ENCODE measurements around the gene MCAM.
A peak's percentile ranks its signal among the peaks of the same experiment; 100 is the strongest.

MCAM gene

DNA sequence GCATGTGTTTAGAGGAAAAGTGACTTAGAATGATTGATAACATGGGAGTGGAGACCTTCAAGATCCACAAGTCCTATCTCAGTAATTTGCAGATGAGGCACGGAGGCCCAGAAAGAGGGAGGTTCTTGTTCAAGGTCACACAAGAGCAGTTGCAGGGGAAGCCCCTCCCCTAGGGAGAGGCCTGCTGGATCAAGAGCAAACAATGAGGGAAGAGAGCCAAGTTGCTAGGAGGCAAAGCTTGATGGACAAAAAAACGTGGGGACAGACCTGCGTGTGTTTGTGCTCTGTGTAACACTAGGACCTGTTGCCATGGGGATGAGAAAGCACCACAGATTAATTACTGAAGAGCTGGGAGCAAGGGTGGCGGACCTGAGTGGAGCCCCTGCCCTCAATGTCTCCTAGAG, 35.9 kb upstream of the MCAM start:
- H3K36me3 Mint-ChIP-seq: no peaks in the 10 kb centered on the region
- no peaks in the 10 kb centered on the region for H3K9me3 Mint-ChIP-seq (ENCODE audit: low read depth)
- H3K4me3 Mint-ChIP-seq: no peak overlapping the region
- H3K27me3 Mint-ChIP-seq: peaks cover 25% of the 10 kb centered on the region
- no peak overlapping the region for H3K27ac Mint-ChIP-seq
- H3K4me1 Mint-ChIP-seq (ENCODE audit: low read depth): peaks cover 5% of the 10 kb centered on the region

DNA sequence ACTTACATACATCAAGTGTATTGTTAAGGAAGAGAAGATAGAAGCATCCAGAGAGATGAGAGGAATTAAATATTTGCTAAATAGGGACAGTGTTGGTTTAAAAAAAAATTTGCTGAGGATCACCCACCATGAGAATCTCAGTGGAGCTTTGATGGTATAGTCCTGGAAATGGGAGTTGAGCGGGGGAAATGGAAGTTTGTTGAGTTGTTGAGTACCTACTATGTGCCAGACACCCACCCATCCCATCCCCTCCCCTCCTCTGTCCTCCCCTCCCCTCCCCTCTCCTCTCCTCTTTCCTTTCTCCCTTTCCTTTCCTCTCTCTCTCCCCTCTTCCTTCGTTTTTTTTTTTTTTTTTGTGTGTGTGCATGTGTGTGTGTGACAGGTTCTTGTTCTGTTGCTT, 34.3 kb upstream of the MCAM start:
- Mint-ChIP-seq H3K36me3 (no peaks in the 10 kb centered on the region), H3K27ac (no peak overlapping the region), H3K9me3 (ENCODE audit: low read depth) (no peaks in the 10 kb centered on the region), H3K4me3 (no peak overlapping the region), H3K27me3 (peaks cover 26% of the 10 kb centered on the region), H3K4me1 (ENCODE audit: low read depth) (peaks cover 3% of the 10 kb centered on the region)

DNA sequence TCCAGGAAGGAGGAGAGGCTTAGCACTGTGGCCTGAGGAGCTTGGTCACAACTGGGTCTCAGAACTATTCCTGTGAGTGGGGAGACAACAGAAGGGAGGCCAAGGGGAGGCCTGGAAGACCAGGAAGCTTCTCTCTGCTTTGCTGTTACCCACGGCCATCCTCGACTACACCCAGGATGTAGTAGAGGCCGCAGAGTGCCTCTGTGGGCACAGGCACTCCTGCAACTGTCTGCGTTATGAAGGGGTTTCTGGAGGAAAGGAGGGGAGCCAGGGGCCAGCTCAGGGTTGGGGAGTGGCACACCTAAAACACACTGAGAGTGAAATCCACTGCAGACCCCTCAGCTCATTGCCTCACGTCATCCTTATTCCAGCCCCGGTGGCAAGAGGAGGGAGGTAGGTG, 33.4 kb upstream of the MCAM start:
- Mint-ChIP-seq H3K27ac (no peak overlapping the region), H3K27me3 (peaks cover 25% of the 10 kb centered on the region), H3K4me1 (ENCODE audit: low read depth) (no peaks in the 10 kb centered on the region), H3K9me3 (ENCODE audit: low read depth) (no peaks in the 10 kb centered on the region), H3K4me3 (no peak overlapping the region), H3K36me3 (no peaks in the 10 kb centered on the region)

DNA sequence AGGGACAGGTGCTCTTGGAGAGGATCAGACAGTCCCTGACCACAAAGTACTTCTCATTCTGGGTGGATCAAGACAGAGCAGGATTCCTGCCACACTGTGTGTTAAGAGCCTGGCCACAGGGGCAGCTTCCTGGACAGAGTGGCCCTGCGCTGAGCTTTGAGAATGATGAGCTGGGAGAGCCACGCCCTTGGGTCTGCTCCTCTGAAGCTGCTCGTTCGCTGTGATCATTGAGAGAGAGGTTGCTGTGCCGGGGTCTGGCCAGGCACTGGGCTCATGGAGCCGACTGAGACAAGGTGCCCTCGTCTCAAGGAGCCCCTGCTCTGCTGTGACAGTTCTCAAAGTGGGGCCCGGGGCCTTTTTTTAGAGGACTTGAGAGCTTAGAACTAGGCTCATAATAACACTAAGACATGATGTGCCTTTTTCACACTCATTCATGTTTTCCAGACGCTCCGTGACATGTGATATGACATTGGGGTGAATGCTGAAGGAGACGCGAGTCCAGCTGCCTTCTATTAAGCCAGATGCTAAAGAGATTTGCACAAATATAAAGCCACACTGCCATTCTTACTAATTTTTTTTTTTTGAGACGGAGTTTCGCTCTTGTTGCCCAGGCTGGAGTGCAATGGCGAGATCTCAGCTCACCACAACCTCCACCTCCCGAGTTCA, 31.1 kb upstream of the MCAM start:
- no peaks in the 10 kb centered on the region for H3K4me1 Mint-ChIP-seq (ENCODE audit: low read depth)

DNA sequence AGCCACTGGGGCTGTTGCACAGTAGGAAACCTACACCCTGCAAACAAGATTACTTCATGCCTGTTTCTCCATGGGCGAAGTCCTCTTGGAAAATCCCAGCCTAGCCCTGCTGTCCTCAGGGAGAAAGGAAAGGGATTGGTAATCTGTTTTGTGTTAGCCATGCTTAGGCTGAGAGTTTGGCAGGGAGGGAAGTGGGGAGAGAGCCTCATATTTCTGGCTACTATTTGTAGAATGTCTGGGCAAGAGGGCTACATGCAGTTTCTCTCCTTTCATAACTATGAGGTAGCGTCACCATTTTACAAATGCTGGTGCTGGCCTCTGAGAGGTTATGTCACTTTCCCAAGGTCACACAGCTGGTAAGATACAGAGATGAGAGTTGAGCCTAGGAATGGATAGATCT, 30.3 kb upstream of the MCAM start:
- Mint-ChIP-seq H3K27ac (no peak overlapping the region), H3K4me3 (no peak overlapping the region), H3K4me1 (ENCODE audit: low read depth) (no peaks in the 10 kb centered on the region), H3K27me3 (peaks cover 14% of the 10 kb centered on the region), H3K9me3 (ENCODE audit: low read depth) (no peaks in the 10 kb centered on the region), H3K36me3 (no peaks in the 10 kb centered on the region)

More for the DNA sequence above, 31.1 kb upstream of the MCAM start:
- H3K4me3 Mint-ChIP-seq: no peak overlapping the region
- no peak overlapping the region for H3K27ac Mint-ChIP-seq
- no peaks in the 10 kb centered on the region for H3K36me3 Mint-ChIP-seq
- peaks cover 19% of the 10 kb centered on the region for H3K27me3 Mint-ChIP-seq
- H3K9me3 Mint-ChIP-seq (ENCODE audit: low read depth): no peaks in the 10 kb centered on the region

DNA sequence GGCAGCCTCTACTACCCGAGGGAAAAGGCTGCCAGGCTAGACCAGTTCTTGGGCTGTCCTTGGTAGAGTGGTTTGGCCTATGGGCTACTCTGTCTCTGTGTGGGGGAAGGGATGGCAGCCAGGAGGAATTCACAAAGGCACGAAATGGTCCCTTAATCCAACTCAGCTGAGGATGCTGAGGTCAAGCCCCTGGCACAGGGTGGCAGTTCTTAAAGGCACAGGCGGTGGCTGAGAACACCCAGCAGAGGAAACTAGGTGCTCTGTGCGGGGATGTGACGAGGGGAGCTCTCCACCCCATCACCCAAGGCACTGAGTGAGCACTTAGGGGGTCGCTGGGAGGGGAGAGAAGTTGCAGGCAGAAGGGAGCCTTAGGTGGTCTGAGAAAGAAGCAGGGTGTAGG, 29.7 kb upstream of the MCAM start, which contains the start of gene MFRP:
Gene MFRP, minus strand, starts transcription at position 101 of the 400 bp plus-strand sequence. CDS start 192 bp downstream, outside the sequence.
- Mint-ChIP-seq H3K36me3 (no peaks in the 10 kb centered on the region), H3K4me1 (ENCODE audit: low read depth) (no peaks in the 10 kb centered on the region), H3K9me3 (ENCODE audit: low read depth) (no peaks in the 10 kb centered on the region), H3K27ac (no peak within 1 kb of the TSS), H3K27me3 (peaks cover 11% of the 10 kb centered on the region), H3K4me3 (no peak within 1 kb of the TSS)

DNA sequence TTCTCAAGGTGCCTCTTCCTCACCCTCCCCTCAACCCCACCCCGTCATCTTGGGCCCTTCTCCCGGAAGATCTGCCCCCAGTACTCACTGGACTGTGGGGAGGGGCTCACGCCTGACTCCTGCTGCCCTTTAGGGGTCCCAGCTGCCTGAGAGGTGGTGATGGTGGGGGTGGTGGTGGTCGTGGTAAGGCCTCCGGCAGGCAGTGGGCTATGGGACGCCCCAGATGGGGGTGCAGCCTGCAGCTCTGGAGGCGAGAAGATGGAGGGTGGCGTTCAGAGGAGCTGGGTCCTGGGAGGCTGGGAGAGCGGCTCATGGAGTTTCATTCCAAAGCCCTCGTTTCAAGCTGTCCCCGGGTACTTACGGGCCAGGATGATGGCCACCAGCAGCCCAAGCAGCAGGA, 28.8 kb upstream of the MCAM start:
- Mint-ChIP-seq H3K36me3 (no peaks in the 10 kb centered on the region), H3K9me3 (ENCODE audit: low read depth) (no peaks in the 10 kb centered on the region), H3K27me3 (peaks cover 16% of the 10 kb centered on the region), H3K4me1 (ENCODE audit: low read depth) (peaks cover 6% of the 10 kb centered on the region), H3K4me3 (no peak overlapping the region), H3K27ac (no peak overlapping the region)

DNA sequence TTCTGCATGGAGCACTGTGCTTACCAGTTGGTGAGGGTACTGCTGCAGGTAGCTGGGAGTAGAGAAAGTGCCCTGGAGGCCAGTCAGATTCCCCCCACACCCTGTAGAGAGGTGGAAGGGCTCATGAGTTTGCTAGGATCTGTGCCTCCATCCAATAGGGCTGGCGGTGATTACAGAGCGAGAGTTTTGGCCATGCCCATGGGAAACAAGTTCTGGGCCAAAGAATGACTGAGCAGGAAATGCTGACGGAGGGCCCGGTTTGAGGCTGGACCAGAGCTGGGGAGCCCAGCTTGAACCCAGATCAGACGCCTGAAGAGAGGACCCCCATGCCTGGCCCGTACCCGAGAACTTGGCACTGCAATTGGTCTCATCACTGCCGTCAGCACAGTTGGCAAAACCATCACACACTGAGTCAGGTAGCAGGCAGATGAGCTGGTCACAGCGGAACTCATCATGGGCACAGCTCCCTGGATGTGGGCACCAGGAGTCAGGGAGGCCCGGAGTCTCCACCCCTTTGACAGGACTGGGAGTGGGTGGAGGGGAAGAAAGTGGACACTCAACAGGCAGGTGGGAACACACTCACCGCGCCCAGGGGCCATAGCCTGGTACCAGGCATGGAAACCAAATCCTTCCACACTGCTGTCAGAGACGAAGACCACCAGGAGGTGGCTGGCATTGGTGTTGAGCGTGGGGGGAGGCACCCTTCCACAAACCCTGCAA, 27.5 kb upstream of the MCAM start:
- Mint-ChIP-seq H3K27me3 (peaks cover 16% of the 10 kb centered on the region), H3K4me1 (ENCODE audit: low read depth) (peaks cover 6% of the 10 kb centered on the region), H3K4me3 (no peak overlapping the region), H3K36me3 (no peaks in the 10 kb centered on the region), H3K9me3 (ENCODE audit: low read depth) (no peaks in the 10 kb centered on the region), H3K27ac (no peak overlapping the region)

DNA sequence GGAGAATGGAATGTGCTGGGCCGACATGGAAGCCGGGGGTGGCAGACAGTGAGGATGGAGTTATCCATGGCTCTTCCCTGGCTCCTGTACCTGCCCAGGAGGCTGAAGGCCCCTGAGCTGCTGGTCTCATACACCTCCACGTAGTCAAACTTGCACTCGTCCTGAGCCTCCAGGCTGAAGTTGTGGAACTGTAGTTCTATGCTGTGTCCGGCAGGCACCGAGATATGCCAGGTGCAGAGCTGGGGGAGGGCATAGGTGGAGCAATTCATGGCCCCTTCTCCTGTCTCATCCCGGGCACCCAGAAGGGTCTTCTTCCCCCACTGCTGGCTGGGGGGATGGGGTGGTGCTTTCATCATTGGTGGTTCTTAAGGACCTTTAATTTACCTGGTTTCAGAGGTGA, 26.8 kb upstream of the MCAM start:
- Mint-ChIP-seq H3K27ac (no peak overlapping the region), H3K36me3 (no peaks in the 10 kb centered on the region), H3K4me1 (ENCODE audit: low read depth) (peaks cover 9% of the 10 kb centered on the region), H3K9me3 (ENCODE audit: low read depth) (no peaks in the 10 kb centered on the region), H3K27me3 (peaks cover 19% of the 10 kb centered on the region), H3K4me3 (no peak overlapping the region)

DNA sequence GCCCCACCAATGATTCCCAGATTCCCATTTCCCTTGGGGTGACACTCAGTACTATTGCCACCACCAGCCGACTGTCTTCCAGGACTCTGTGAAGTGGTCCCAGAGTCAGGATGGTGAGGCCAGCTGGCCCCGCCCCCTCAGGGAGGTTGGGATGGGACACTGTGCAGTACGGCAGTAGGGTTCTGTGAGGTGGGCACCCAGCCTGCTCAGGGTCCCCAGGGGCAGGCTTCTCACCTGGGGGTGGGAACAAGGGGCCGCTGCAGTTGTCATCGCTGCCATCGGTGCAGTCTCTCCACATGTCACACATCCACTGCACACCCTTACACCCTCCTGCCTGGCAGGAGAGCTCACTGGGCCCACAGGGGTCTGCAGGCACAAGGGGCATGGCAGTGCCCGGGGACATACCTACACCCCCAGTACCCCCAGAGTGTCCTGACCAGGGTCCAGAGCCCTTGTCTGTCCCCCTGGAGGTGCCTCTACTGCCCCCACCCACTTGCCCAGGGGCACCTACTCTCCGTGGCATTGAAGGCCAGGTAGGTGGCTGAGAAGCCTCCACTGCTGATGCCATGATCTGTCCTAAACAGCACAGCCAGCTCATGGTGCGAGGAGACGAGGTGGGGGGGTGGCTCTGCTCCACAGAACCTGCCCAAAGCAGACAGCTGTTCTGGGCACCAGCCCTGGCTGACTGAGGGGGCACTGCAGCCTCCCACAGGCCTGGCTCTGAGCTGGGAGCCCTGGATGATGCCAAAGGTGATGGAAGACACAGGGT, 25.6 kb upstream of the MCAM start:
- H3K36me3 Mint-ChIP-seq: no peaks in the 10 kb centered on the region
- no peak overlapping the region for H3K4me3 Mint-ChIP-seq
- no peak overlapping the region for H3K27ac Mint-ChIP-seq
- H3K27me3 Mint-ChIP-seq: peaks cover 20% of the 10 kb centered on the region
- peaks cover 15% of the 10 kb centered on the region for H3K4me1 Mint-ChIP-seq (ENCODE audit: low read depth)
- no peaks in the 10 kb centered on the region for H3K9me3 Mint-ChIP-seq (ENCODE audit: low read depth)

DNA sequence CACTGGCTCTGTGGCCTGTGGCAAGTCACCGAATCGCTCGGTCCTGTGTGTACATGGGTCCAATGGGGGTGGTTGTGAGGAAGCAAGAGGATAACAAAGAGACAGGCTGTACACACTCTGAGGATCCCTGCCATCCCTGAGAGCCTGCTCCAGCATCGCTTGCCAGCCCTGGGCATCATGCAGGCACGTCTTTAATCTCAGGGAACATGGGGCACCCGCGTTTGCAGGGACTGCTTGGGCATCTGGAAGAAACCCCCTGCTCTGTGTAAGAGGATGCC, 25.0 kb upstream of the MCAM start:
- Mint-ChIP-seq H3K9me3 (ENCODE audit: low read depth) (no peaks in the 10 kb centered on the region), H3K36me3 (no peaks in the 10 kb centered on the region), H3K27ac (no peak overlapping the region), H3K4me3 (no peak overlapping the region), H3K27me3 (peaks cover 18% of the 10 kb centered on the region), H3K4me1 (ENCODE audit: low read depth) (peaks cover 15% of the 10 kb centered on the region)

DNA sequence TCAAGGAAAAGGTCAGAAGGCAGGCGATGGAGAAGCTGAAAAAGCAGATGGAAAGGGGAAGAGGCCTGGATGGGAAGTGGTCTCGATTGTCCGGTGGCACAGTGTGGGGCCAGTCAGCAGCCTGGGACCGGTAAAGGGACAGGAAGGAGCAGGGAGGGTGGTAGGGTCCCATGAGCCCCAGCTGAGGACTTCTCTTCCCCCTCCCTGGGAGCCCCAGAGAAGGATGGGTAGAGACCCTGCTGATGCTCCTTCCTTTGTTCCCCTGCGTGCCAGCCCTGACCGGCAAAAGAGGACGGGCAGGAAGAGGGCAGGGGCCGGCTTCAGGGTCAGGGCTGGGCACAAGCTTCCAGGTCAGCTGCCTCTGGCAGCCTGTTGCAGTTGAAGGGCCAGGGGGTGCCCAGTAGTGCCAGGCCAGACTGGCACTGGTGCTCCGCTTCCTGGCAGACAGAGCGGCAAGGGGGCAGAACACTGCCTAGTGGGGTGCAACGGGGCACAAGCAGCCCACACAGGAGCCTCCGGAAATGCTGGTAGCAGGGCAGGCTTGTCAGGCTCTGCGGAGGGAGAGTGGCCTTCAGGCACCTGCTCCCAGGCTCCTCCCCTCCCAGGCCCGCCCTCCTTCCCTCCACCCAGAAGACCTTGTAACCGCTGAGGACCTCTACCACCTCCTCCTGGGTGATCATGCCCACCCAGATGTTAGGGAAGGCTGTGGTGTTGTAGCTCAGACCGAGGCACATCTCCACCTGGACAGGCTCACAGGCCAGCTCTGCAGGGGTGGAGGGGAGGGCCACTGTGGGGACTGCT, 24.5 kb upstream of the MCAM start:
- no peak overlapping the region for H3K27ac Mint-ChIP-seq
- H3K4me1 Mint-ChIP-seq (ENCODE audit: low read depth): peaks cover 18% of the 10 kb centered on the region
- peaks cover 18% of the 10 kb centered on the region for H3K27me3 Mint-ChIP-seq
- no peaks in the 10 kb centered on the region for H3K36me3 Mint-ChIP-seq
- no peaks in the 10 kb centered on the region for H3K9me3 Mint-ChIP-seq (ENCODE audit: low read depth)
- peak overlapping the region; percentile 51 for H3K4me3 Mint-ChIP-seq

DNA sequence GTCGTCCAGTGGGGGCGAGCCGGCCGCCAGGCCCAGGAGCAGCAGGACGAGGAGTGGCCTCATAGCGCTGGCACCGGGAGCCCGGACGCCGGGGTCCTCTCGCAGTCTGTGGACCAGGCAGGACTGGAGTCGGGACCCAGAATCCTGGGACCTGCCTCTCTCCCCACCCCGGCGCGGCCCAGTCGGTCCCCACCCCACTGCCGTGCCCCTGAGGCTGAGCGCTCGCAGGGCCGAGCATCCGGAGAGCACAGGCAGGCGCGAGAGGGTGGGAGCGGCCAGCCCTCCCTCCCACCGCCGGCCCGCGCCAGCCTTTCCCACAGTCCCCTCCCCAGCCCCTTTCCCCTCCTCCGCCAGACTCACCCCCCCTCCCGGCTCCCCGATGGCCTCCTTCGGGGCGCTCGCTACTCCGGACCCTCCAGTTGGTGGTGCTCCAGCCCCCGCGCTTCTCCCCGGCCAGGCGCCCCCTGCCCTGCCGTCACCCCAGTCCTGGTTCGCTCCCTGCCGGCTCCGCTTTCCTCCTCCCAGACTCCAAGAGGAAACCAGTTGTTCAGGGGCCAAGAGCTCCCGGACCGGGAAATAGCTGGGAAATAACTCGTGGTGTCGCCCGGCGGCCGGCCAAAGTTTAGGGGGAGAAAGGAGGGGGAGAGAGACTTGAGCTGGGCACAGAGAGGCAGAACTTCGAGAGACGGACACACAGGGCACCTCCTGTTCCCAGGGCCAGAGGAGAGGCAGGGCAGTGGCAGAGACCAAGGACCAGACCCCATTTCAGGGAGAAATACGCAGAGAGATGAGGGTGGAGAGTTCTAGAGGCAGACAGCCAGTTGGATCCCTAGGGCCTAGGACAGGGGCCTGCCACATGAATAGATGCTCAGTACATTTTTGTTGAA, 23.6 kb upstream of the MCAM start, which contains the start of gene C1QTNF5:
Gene C1QTNF5, minus strand, starts transcription at position 549 of the 887 bp plus-strand sequence. Its CDS starts 486 bp downstream, at position 63.
- peaks cover 18% of the 10 kb centered on the region for H3K27me3 Mint-ChIP-seq
- peaks cover 26% of the 10 kb centered on the region for H3K4me1 Mint-ChIP-seq (ENCODE audit: low read depth)
- H3K9me3 Mint-ChIP-seq (ENCODE audit: low read depth): no peaks in the 10 kb centered on the region
- no peaks in the 10 kb centered on the region for H3K36me3 Mint-ChIP-seq
- H3K27ac Mint-ChIP-seq: no peak within 1 kb of the TSS
- H3K4me3 Mint-ChIP-seq: peak within 1 kb of the TSS; percentile 51

Measured in activated naive CD8-positive, alpha-beta T cell (primary cell).